Stimulated activated naive CD4-positive, alpha-beta T cell (primary cell): Measurements from ENCODE around the gene DDX27.
"Not testable (repeated sequence)": the region's sequence is repeated elsewhere in the genome, so short reads cannot be mapped to it uniquely, and the experiment has no call there.

ENCODE experiments used
- DNase-seq, 6 experiments: peaks; one replicate each; lab custom pipeline; 2025; lab: John Stamatoyannopoulos, UW

DDX27 gene, protein sequence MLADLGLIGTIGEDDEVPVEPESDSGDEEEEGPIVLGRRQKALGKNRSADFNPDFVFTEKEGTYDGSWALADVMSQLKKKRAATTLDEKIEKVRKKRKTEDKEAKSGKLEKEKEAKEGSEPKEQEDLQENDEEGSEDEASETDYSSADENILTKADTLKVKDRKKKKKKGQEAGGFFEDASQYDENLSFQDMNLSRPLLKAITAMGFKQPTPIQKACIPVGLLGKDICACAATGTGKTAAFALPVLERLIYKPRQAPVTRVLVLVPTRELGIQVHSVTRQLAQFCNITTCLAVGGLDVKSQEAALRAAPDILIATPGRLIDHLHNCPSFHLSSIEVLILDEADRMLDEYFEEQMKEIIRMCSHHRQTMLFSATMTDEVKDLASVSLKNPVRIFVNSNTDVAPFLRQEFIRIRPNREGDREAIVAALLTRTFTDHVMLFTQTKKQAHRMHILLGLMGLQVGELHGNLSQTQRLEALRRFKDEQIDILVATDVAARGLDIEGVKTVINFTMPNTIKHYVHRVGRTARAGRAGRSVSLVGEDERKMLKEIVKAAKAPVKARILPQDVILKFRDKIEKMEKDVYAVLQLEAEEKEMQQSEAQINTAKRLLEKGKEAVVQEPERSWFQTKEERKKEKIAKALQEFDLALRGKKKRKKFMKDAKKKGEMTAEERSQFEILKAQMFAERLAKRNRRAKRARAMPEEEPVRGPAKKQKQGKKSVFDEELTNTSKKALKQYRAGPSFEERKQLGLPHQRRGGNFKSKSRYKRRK

GRCh38 chr20:49219091-49219923 is at the start of gene DDX27:
Gene DDX27 (plus strand): TSS chr20:49219416. CDS start chr20:49219449, 33 bp downstream.
- peak; percentile 92 to 98 (median 96) for DNase-seq

- no peak for DNase-seq
Observed at GRCh38 chr20:49169547-49169946, 49.7 kb upstream of the DDX27 start.

- no peak for DNase-seq
Observed at GRCh38 chr20:49170714-49171113, 48.5 kb upstream of the DDX27 start.

DNA sequence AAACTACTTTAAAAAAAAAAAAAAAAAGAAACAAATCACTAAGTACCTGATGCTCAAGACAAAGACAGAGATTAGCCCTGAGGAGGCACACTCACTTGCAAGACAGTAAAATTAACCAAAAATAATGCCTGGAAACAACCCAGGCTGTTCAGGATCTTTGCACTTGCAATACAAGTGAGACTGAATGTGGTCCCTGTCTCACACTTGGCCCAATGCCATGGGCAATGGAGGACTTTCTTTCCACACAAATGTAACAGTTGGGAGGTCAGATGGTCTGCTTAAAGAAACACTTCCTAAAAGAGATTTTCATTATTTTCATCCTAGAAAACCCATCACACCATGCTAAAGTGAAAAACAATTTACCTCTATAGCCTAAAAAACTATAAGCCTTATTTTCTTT is 47.3 kb upstream of the DDX27 start:
- no peak for DNase-seq

DNA sequence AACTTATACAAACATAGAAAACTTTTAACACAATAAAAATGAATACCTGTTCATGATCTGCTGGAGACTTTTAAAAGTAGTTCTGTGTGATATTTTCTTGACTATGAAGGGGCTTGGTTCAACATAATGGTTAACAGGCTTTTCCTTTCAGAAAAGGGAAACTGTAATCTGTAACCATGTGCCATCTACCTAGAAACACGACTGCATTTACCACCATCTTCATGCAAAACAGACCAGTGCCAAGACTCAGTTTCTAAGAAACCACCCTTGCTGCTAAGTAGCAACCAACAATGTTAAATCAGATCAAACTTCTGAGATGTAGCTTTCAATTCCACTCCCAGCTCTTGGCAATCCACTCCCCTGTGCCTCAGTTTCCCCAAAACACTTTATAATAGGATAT is 46.8 kb upstream of the DDX27 start:
- DNase-seq: no peak

DNA sequence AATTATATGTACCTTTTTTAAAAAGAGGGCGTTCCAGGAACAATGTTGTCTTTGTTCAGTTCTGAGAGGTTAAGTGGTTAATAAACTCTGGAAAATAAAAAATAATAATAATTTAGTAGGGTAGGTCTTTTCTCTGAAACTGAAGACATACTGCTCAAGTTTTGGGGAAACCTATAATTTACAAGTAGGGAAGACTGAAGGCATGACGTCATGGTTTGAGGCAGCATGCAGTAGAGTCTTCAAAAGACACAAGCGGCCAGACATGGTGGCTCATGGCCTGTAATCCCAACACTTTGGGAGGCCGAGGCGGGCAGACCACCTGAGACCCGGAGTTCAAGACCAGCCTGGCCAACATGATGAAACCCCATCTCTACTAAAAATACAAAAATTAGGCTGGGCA is 45.0 kb upstream of the DDX27 start:
- DNase-seq: no peak

DNA sequence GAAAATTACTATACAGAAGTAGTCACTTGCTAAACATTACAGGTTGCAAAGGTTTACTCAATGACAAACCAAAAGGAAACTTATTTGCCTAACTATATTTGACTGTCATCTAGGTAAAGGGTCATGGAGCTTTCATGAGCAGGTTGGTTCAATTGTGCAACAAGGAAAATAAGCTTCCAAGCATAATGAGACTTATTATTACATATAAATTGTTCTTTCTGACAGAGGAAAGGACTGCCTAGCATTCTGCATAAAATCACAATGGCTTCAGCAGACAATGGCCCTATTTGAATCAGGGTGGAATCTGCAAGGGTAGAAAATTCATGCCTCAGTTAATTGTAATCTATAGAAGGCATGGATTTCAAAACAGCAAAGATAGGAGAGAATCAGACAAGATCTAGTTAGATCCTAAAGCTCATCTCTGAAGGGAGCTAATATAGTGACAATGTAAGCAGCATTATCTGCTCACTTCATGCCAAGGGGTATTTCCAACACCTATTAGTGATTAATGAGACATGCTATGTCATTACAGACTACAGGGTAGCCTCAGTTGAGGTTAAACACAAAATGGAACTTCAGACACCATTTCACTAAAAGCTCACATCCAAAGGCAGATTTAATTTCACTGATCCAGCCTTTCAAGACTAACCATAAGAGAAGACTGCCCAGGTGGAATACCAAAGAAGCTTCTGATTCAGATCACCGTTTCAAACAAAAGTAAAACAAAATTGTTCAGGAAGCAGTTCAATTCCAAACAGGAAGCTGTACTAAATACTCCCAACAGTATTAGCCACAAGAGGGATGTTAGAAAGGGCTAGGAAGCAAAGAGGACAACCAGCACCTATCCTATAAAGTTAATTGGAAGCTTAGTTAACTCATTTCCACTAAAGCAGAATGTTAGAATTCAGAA is 39.6 kb upstream of the DDX27 start:
- DNase-seq: no peak

DNA sequence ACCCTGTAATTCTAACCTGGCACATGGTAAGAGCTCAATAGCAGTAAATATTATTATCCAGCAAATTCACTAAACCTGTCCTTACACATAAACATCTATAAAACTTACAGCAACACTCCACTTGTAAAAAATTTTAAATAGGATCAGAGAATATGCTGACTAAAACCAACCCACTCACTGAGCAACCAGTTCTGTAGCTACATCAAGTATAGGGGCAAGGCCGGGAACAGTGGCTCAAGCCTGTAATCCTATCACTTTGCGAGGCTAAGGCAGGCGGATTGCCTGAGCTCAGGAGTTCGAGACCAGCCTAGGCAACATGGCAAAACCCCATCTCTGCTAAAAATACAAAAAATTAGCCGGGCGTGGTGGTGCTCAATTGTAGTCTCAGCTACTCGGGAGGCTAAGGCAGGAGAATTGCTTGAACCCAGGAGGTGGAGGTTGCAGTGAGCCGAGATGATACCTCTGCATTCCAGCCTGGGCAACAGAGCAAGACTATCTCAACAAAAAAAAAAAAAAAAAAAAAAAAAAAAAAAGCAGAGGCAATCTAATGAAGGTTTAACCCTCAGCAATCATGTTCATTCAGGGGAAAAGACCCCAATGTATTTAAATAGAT is 37.8 kb upstream of the DDX27 start:
- DNase-seq: no peak

- no peak for DNase-seq
Observed at GRCh38 chr20:49183444-49183843, 35.8 kb upstream of the DDX27 start.

- not testable (repeated sequence) for DNase-seq
Observed at GRCh38 chr20:49184084-49184501, 35.1 kb upstream of the DDX27 start.

DNA sequence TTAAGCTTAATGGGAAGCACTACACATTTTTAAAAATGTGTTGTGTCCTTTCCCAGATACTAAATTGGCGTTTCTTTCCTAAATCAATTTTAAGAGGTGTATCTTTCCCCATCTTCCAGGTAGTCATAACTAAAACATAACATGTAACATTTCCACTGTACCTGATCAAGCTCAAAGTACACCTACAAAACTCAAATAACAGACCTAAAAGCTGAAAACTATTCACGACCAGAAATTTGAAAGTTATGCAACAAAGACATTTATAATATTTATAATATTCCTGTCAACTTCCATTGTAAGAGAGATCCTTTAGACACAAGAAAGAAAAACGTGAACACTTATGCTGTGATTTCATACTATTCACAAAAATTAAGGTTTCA is 34.5 kb upstream of the DDX27 start:
- no peak for DNase-seq

DNA sequence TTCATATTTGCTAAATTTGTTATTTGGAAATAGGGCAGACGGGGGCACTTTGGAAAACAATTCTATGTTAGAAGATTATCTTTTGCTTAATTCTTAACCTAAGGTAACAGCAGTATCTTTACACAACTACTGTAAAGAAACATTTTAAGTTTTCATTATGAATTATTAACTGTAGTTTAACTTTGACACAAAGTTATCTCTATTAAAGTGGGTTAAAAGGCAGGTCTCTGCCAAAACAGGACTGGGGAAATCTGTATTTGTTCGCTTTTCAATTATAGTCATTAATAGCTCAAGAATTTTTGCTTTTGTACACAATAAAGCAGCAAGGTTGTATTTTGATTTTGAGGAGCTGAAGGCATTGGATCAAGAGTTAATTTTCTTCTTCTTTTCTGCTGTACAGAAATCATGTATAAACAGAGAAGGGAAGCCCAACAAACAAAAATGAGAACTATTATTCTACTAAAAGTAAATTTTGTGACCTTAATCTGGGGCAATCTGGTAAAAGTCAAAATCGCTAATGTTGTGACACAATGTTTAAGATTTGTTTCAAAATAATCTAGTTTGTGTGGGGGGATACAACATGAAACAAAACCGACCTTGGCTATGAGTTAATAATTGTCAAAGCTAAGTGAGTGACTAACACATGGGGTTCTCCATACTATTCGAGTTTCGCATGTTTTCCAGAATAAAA is 34.0 kb upstream of the DDX27 start:
- DNase-seq: no peak

DNA sequence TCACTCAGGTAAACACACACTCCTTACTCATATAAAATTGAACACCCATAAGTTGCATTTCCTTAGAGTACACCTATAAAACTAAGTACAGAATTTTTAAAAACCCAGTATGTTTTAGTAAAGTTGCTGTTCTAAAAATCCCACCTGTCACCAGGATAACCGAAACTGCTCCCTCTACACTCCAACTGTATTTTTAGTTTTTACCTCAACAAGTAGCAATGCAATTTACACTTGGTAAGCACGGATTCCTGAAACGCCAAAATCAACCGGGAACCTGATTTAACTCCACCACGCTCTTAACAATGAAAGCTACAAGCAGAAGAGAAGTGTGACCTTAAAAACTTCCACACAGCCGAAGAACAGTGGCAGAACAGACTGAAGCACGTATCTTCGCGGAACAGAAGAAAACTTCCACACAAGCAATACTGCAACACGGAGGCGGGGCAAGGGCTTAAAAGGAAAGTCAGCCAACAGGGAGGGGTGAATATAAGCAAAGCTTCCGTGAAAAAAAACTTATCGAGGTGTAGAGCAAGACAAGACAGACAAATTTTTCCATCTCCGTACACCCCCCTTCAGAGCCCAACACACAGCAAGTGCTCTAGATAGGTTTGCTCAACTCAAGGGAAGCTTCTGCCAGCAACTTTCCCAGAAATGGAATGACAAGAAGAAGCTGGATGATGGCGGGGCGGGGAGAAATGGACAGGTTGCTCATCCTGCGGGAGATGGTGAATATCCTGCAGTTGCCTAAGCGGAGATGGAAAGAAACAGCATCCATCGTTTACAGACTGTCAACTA is 32.5 kb upstream of the DDX27 start:
- DNase-seq: peak; percentile 37 to 73 (median 64)

GRCh38 chr20:49187330-49187850 is 31.8 kb upstream of the DDX27 start:
- DNase-seq: peak in 1 of 6 experiments; percentile 44

DNA sequence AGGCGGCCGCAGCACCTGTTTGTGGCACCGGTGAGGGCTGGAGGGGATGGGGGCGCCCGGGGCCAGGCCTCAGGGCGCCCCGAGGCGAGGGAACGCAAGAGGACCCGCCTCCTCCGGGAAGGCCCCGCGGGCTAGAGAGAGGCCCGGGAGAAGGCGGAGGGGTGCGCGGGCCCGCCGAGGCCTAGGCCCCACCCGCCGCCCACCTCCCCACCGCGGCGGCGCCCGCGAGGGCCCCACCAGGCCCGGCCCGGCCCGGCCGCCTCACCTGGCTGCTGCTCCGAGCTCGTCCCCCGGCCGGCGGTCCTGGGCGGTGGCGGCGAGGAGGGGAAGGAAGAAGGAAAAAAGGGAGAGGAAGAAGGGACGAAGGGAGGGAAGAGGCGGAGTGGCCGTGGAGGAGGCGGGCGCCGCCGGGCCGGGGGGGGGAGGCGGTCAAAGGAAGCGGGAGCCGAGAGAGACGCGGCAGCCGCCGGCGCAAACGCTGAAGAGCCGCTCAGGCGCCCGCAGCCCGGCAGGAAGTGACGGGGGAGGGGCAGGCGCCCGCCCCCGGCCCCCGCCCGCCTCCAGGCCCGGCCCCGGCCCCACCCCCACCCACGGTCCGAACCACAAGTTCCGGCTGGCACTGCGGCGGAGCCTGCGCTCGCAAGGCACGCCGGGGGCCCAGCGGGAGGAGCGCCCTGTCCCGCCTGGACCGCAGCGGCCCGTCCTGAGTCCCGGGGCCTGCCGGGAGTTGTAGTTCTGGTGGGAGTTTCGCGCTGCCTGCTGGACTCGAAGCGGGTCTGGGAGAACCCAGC is 31.2 kb upstream of the DDX27 start, which contains the start of gene STAU1:
Gene STAU1 (minus strand): TSS at position 484 of the 791 bp plus-strand sequence. CDS start 22,133 bp downstream, outside the sequence.
- peak; percentile 90 to 94 (median 92) for DNase-seq

GRCh38 chr20:49192944-49193518 is 26.2 kb upstream of the DDX27 start:
- not testable (repeated sequence) for DNase-seq

GRCh38 chr20:49199729-49200293 is 19.4 kb upstream of the DDX27 start:
- no peak for DNase-seq
